ENCODE results near the gene XPO6.

GRCh38 chr16:28146536-28146935 is 65.2 kb downstream of the XPO6 start:
- TF ChIP-seq POLR2A (IDR thresholded peaks at IDR 0.05) (no peak), CTCF (IDR thresholded peaks at IDR 0.05) (no peak)
